Umbilical cord (tissue), 2 donors: ENCODE results near the gene SSH3. TPM values are rescaled to one million over a fixed set of nuclear protein-coding genes. Genes with fewer than 3 reads are reported as not detected.

Source experiments
- DNase-seq: peaks from one replicate; pipeline ENCODE4 v3.0.0-alpha.2; 2015; ENCODE audit warnings: low spot score
- total RNA-seq: library from RNA; depleted of rRNA; stranded (reverse); fragments of >200 nt; gene quantifications from one replicate; pipeline ENCODE4 v1.2.3, GENCODE V29; 2014; ENCODE audit warnings: low replicate concordance; ENCODE audit not compliant: insufficient read depth

SSH3 gene
- total RNA-seq, 1 donor from 2014 or later = 7.5 TPM

DNA sequence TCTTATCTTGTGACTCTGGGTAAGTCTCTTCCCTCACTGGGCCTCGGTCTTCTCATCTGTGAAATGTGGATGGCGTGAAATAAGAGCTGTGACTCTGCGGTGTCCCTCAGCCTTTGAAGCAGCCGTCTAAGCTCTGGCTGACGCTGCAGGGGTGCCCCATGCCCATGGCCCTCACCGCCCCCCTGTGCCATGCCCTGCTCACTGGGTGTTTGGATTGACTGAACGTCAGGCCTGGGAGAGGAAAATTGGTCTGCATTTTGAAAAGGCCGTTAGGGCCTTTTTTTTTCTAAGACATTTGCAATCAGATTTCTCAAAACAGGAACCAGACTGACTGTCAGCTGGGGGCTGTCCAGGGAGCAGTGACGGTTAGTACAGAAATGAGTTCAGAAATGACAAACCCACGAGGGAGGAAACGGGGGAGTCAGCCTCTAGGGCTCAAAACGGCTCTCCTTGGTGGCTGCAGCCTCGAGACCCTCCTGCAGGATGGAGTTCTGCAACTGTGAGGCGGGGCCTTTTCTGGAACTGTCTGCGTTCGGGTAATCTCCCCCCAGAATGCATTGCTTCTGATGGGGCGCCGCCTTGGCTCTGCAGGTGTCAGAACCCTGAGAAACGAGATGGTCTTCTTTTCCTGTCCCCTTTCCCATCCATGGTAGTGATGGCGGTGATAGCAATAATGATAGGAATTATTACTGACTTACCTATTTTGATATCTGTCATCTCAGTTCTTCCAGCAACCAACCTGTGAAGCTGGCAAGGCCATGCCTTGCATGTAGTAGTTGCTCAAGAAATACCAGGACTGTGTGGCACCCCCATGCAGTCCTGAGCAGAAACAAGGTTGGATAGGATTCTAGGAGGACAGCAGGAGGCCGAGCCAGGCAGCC lies 35.0 kb upstream of the SSH3 start:
- DNase-seq = no peak

DNA sequence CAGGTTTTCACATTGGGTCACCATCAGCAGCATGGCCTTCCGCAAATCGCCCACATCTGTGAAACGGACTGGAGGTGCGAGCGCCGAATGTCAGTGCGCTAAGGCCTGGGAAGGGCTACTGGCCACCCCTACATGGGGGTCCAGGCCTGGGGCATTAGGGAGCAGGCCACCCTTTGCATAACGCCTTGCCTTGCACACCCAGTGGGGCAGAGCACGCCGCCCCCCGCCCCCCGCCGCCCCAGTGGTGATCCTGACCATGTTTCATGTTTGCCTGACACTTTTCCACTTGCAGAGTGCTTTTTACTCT lies 34.4 kb upstream of the SSH3 start:
- DNase-seq = no peak

DNA sequence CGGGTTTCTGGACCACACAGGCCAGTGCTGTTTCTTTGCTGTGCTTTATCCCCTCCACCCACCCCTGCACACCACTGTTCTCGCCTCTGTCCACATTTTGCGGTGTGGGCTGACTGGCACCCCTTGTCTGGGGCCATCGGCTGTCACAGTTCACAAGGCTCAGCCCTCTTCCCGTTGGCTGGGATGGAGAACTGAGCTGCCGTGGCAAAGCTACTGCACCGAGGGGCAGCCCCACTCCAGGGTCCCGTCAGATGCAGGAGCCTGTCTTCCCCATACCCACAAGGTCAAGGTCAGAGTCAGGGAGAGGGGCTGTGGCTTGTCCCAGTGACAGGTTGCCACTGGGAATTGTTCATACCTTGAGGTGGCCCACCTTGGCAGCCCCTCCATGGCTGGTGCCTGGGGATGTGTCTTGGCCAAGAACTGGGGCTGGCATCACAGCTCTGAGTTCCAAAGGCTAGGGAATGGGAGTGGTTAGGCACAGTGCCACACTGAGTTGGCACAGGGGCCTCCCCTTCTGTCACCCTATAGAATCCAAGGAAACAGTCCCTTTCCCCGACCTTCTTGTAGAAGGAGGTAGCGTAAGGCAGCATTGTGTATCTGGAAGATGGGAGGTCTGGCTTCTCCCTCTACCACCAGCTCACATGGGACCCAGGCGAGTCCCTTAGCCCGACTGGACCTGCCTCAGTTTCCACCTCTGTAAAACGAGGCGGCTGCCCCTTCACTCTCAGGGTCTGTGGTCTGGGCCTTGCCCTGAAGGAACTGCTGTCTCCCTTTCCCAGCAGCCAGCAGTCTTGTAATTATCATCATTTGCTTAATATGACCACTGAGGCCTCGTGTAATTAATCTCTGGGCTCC lies 33.7 kb upstream of the SSH3 start:
- DNase-seq = no peak

DNA sequence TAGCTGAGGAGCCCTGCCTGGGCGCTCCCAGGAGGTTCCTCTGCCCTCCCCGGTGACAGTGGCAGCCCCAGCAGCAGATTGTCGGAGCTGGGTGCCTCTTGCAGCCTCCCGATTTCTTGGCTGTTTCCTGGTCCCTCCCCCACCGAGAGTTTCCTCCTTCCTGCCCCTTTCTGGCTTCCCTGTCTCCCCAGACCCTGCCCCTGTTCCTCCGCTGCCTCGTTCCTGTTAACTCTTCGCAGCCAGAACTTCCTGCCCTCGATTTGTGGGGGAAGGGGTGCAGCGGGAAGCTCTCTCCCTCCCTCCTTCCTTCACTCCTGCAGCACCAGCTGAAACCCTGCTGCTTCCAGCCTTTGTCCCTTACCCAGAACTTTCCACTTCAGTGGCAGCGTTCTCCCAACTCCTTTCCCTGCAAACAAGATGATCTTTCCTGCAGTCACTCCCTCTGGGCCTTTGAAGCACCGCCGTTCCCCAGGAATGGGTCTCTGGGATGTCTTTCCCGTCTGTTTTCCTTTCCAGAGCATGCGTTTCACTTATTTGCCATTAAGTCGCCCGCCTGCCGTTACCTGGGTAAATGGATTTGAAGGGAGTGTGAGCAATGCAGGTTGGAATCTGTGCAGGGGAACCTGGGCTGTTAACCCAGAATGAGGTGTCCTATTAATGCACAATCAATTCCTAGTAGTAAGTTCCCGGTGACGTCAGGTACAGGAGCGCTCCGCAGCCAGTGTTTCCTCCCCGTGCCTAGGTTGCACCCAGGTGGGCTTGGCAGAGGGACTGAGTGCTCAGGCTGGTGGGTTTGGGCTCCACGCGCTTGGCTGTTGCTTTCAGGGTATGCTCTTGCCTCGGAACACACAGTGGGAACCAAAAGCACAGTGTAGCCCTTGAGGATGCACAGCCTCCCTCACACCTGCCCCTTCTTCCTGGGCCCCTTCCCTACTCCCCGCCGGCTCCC lies 32.8 kb upstream of the SSH3 start:
- DNase-seq = peak; percentile 74

DNA sequence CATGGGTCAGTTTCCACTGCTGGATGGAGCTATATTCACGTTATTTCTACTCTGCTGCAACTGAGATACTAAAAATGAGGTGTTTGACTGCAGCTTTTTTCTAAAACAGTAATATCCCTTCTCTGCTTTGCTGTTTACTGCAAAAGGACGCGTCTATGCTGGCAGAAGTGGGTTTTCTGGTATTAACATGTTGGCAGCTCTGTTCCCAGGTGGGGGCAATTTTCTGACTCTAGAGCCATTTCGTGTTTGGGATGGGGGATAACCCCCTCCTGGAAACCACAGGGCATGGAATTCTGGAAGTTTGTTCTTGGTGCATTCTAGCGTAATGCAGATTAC lies 32.2 kb upstream of the SSH3 start:
- no peak for DNase-seq

DNA sequence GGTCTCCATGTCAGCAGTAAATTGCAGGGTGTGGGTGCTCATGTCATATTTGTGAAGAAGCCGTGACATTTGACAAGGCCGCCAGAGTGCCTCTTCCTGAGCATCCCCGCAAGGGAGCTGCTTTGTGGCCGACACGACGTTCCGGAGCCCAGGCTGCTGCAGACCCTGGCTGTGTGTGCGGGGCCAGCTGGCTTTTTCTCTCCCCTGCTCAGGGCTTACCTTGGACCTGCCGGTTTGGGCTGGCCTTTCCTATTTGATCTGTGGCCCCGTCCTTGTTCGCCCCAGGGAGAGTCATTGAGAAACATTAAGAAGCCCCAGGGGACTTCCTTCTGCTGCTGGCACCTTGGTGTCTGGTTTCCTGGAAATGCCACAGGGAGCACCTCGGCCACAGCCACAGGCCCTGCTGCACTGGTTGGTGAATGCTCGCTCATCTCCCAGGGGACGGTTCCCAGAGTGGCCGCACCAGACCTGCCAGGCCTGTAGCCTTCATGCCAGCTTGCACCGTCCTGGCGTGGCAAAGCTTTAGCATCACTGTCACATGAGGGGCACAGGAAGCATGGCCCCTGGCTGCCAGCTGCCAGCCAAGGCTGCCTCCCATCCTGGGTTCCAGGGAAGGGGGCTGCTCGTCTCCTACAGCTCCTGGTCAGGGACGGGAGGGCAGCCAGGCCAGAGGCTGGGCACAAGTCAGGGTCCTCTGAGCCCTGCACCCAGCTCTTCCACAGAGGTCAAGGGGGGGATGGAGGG lies 31.6 kb upstream of the SSH3 start:
- DNase-seq = no peak

DNA sequence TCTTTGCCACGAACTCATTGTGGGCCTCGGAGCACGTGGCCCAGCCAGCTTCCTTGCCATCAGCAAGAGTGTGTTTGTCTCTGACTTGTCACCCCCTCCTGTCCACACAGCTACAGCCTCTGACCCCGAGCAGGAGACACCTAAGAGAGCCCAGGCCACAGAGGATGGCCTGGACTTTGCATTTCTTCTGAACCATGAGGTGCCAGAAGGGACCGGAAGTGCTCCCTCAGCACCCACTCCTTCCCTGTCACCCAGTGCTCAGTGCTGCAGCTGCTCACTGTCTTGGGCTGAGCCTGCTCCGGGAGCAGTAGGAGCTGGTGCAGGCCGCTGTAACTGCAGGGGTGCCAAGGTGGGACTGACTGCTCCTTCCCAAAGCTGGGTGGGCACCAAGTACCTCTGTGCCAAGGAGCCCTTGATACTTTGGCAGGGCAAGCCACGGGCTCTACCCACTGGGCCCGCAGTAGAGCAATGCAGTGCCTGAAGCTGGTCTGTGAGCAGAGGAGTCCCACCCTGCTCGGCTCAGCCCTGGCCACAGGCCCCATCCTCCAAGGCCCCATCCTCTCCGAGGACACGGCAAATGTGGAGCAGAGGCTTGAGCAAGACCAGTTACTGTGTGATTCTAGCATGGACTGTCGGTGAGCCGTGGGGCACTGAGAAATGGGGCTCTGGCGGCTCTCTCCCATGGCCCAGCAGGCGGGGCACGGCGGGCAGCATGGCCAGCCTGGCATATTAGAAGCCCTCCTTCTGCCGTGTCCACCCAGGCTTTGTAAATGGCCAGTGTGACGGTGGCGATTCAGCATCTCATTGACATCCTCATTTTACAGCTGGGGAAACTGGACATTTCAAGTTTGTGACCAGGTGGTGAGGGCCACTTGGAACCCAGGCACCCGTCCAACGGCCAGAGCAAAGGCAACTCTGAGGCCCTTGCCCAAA lies 30.7 kb upstream of the SSH3 start:
- no peak for DNase-seq

DNA sequence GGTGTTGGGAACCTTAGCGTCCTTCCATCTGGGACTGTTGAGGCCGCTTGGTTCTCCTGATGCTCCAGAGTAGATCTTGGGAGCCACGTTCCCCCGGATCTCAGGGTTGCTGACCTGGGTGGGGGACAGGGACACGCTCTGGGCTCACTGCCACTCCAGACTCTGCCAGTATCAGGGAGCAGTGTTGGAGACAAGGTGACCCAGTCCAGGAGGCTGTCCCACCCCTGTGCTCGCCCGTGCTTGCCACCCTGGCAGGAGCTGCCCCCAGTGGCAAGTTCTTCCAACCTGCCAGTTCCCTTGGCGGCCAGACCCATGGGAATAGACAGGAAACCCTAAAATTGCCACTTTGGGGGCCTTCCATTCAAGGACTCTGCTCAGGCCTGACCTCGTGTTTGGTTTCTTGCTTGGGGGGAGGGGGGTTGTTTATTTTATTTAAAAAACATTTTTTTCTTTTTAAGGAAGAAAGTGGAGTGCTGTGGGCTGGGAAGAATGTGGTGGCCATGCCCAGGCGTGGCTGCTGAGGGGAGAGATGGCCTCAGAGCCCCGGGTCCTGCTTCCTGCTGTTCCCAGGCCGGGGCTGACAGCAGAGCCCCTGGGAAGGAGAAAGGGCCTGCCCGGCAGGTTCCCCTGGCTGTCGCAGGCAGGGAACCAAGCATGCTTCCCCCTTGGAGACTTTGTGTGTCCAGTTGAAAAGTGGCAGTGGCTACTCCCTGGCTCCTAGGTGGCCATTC lies 29.9 kb upstream of the SSH3 start:
- DNase-seq = no peak

DNA sequence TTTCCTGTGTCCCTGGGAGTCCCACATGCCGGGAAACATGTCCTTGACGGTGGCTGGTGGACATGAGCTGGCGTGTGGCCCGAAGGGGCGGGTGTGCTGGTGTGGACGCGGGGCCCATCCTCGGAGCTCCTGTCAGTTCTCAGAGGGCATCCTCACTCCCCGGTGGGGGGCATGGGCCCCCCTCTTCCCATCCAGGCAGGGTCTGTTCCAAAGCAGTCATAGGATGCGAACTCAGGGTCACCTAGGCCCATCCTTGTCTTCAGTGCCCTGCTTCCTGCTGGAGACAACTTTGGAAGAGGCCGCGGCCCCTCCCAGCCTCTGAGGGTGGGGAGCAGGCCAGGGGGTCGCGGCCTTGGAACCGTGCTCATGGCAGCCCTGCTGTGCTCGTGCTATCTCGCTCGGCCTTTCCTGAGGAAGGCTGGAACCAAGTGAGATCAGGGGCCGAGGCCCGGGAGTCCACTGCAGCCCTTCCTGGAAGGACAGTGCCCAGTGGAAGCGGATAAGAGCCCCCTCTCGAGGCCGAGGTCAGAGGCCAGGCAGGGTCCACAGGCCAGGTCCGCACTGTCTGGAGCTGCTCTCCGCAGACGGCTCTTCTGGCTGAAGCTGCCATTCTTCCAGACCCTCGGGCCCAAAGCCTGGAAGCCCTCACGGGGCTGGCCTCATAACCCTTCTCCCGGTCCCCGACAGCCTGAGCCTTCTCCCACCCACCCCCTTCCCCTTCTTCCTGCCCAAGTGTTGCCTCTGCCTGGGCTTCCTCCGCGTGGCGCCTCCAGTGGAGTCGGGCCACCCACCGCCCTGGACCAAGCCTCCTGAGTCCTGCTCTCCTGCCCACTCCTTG lies 28.3 kb upstream of the SSH3 start:
- DNase-seq = no peak

DNA sequence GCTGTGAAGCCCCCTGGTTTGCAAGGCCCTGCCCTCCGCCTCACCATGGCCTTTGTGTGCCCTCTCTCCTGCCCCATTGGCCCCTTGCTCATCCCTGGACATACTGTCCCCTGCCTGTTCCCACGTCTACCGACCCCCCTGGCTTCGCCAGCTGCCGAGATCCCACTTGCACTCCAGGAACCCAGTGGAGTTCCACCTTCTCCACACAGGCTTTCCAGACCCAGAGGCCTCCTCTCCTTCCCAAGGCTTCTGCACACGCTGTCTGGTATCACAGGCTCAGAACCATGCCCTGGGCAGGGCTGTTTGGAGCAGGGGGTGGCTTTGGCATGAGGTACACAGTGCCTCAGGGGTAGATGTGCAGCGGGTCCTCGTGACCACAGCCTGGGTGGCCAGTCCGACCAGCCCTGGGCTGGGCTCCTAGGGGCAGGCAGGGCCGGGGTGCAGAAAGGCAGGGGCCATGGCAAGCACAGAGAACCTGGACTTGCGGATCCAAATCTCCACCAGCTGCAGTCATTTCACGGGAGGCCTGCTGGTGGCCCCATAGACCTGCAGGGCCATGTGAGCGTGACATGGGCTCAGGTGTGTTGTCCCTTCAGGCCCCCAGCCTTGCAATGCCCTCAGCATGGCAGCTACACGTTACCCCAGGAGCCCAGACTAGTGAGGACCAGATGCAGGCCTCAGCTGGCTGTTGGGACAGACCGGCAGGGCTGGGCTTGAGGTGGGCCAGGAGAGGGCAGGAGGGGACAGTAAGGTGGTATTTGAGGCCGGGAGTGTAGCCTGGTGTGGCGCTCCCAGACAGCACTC lies 27.5 kb upstream of the SSH3 start:
- no peak for DNase-seq

DNA sequence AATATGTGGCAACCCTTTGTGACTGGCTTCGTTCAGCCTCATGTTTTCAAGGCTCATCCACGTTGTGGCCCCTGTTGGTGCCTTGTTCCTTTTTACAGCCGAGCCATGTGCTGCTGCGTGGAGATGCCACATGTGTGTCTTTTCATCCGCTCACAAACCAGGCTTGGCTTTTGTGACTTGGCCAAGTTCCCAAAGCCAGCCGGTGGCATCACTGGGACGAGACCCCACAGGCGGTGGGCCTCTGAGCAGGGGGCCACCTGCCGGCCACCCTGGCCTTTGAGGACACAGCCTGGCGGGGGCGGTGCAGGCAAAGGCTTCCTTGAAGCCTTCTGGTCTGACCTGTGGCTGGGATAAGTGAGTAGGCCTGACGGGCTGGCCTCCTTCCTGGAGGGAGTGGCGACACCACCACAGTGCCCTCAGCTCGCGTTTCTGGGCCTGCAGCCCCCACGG lies 26.5 kb upstream of the SSH3 start:
- DNase-seq = no peak

DNA sequence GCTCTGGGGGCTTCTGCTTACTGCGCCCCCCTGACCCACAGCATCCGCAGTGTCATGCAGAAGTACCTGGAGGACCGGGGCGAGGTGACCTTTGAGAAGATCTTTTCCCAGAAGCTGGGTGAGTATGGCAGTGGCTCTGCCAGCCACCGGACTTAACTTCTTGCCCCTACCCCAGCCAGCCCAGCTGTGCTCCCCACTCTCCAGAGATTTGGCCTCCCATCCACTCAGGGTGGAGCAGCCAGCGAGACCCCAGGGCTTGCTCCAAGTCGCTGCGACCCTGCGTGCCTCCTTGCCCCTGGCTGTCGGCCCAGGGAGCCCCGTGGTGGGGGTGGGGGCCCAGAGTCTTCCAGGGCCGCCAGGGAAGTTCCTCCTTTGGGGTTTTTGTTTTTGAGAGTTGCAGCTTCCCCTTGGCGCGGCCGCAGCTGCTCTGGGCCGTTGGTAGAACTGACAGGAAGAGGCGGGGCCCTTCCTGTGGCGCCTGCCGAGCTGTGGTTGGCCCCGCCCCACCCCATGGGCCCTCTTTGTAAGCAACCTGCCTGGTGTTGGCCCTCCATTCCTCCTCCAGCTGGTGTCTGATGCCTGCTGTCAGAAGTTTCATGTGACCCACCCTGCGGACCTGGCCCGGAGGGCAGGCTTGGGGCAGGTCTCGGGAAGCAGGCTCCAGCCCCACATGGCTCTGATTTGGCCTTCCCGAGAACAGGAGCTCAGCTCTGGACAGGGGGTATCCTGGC lies 25.9 kb upstream of the SSH3 start:
- DNase-seq = peak; percentile 79

DNA sequence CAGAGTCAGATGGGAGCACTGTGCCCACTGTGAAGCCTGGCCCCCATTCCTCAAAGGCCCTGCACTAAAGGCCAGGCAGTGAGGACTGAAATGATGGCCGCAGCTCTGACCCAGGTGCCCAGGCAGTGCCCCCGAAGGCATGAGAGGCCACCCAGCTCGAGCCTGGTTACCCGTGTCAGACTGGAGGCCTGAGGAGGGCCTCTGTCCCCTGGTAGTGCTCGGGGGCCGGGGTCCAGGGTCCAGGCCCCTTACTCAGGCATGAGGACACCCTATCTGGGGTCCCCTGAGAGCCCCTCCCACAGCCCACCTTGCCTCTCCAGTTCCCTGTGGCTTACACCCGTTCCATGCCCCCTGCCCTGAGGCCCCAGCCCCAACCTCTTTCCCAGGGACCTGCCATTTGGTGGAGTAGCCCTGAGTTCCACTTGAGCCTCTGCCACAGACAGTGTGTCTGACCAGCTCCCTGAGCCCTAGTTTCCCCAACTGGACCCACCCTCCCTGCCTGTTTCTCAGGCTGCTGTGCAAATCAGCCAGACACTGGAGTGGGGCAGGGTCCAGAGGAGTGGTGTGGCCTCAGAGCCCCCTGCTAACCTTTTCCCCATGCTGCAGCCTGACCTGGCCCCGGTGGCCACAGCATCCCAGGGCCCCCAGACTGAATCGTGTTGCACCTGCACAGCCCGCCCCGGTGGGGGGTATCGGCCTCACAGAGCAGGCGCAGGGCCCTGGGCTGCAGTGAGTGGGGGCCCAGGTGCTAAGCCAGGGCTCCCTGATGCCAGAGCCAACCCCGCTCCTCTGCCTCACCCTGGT lies 25.0 kb upstream of the SSH3 start:
- no peak for DNase-seq

DNA sequence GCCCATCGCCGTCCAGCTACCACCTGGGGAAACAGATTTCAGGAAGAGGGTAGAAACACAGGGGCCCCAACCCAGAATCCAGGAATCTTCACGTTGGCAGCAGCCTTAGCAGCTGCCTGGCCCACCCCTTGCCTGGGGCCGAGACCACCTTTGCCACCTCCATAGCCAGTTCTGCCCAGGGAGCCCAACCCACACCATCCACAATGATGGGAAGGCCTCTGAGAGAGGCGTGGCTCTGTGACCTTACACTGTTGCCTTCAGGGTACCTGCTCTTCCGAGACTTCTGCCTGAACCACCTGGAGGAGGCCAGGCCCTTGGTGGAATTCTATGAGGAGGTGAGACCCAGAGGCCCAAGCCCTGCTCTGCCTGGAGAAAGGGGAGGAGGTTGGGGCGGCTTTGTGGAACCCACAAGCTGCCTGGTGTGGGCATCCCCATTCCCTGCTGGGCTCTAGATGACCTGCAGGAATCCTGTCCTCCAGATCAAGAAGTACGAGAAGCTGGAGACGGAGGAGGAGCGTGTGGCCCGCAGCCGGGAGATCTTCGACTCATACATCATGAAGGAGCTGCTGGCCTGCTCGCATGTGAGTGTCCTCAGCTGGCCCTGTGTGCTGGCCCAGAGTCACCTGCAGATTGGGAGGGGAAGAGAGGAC lies 24.3 kb upstream of the SSH3 start:
- DNase-seq = no peak

DNA sequence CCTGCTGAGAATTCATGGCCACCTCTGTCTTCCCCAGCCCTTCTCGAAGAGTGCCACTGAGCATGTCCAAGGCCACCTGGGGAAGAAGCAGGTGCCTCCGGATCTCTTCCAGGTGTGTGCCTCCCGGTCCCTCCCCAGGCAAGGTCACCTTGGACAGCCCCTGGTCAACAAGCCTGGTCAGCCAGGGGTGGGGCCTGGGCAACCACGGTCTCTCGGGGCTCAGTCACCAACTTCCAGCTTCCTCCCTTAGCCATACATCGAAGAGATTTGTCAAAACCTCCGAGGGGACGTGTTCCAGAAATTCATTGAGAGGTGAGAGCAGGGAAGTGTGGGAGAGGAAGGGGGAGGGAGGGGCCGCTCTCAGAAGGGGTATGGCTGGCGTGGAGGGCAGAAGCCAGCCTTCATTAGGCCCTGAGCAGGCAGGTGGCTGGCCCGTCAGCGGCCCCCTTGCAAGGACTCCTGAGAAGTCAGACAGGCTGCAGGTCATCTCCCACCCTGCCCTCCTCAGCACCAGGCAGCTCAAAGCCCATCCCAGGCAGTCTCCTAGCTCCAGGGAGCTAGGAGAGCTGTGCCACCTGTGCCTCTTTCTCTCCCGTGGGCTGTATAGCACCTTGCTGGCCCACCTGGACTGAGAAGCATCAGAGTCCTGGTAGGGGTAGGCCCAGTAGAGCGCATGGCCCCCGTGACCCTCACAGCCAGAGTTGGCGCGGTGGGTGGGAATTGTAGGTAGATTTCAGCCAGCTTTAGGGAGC lies 23.6 kb upstream of the SSH3 start:
- DNase-seq = no peak
